Neural crest cell (in vitro differentiated cells): Measurements from ENCODE around the gene NUP160. TPM values are rescaled to one million over a fixed set of nuclear protein-coding genes. Genes with fewer than 3 reads are reported as not detected.
A peak's percentile ranks its signal among the peaks of the same experiment; 100 is the strongest.
"Not testable (repeated sequence)": the region's sequence is repeated elsewhere in the genome, so short reads cannot be mapped to it uniquely, and the experiment has no call there.

Experiments
- DNase-seq: peaks from one replicate; pipeline ENCODE4 v3.0.0; 2021; ENCODE audit warnings: low read depth, mixed read lengths, low spot score
- H3K27ac Mint-ChIP-seq: one replicate; pipeline ENCODE4 v1.8.0; 2021; ENCODE audit warnings: mild to moderate bottlenecking, mixed read lengths; ENCODE audit not compliant: unreplicated experiment
- H3K27me3 Mint-ChIP-seq: 2 replicates; pipeline ENCODE4 v1.8.0; 2021; ENCODE audit warnings: low read depth, mild to moderate bottlenecking, mixed read lengths
- H3K36me3 Mint-ChIP-seq: 2 replicates; pipeline ENCODE4 v1.8.0; 2021; ENCODE audit warnings: low read depth, mild to moderate bottlenecking, mixed read lengths
- H3K4me1 Mint-ChIP-seq: 2 replicates; pipeline ENCODE4 v1.8.0; 2021; ENCODE audit warnings: mixed read lengths
- H3K4me3 Mint-ChIP-seq: one replicate; pipeline ENCODE4 v1.8.0; 2021; ENCODE audit warnings: mild to moderate bottlenecking, mixed read lengths
- H3K9me3 Mint-ChIP-seq: 2 replicates; pipeline ENCODE4 v1.8.0; 2021; ENCODE audit warnings: mixed read lengths
- CTCF ChIP-seq: fragments of 200-600 bp; sonication (generic); conservative IDR thresholded peaks from 2 replicates; pipeline ENCODE4 v1.5.0; 2021; ENCODE audit warnings: antibody characterized with exemption, mild to moderate bottlenecking
- total RNA-seq: library from RNA; stranded (reverse); gene quantifications from 2 replicates; pipeline ENCODE4 v1.2.1, GENCODE V29; 2021

Gene NUP160
- total RNA-seq, 1 donor from 2014 or later, result 92.9 TPM

- Mint-ChIP-seq H3K4me1 (no peaks in the 10 kb centered on the region), H3K9me3 (no peaks in the 10 kb centered on the region), H3K4me3 (no peak overlapping the region), H3K27me3 (peaks cover 4% of the 10 kb centered on the region), H3K27ac (peak overlapping the region; percentile 14), H3K36me3 (peaks cover 5% of the 10 kb centered on the region)
- TF ChIP-seq CTCF, result no peak
- no peak for DNase-seq
Measured at GRCh38 chr11:47889714-47890441, 41.7 kb upstream of the NUP160 start.

- Mint-ChIP-seq H3K4me3 (no peak overlapping the region), H3K36me3 (peaks cover 3% of the 10 kb centered on the region), H3K9me3 (no peaks in the 10 kb centered on the region), H3K27ac (no peak overlapping the region), H3K27me3 (peaks cover 4% of the 10 kb centered on the region), H3K4me1 (no peaks in the 10 kb centered on the region)
- TF ChIP-seq CTCF, result no peak
- no peak for DNase-seq
Measured at GRCh38 chr11:47887910-47888569, 39.9 kb upstream of the NUP160 start.

- no peak for TF ChIP-seq CTCF
- Mint-ChIP-seq H3K27me3 (peaks cover 4% of the 10 kb centered on the region), H3K9me3 (no peaks in the 10 kb centered on the region), H3K36me3 (peaks cover 2% of the 10 kb centered on the region), H3K27ac (no peak overlapping the region), H3K4me1 (no peaks in the 10 kb centered on the region), H3K4me3 (no peak overlapping the region)
- no peak for DNase-seq
Measured at GRCh38 chr11:47886096-47886495, 37.9 kb upstream of the NUP160 start.

GRCh38 chr11:47882437-47882836 is 34.3 kb upstream of the NUP160 start:
- H3K4me3 Mint-ChIP-seq, H3K36me3 Mint-ChIP-seq, H3K9me3 Mint-ChIP-seq, DNase-seq, H3K27ac Mint-ChIP-seq, H3K27me3 Mint-ChIP-seq, H3K4me1 Mint-ChIP-seq: not testable (repeated sequence)

GRCh38 chr11:47881145-47881544 is 33.0 kb upstream of the NUP160 start:
- TF ChIP-seq CTCF, result no peak
- no peak for DNase-seq
- H3K27me3 Mint-ChIP-seq, result no peaks in the 10 kb centered on the region
- H3K4me3 Mint-ChIP-seq, result no peak overlapping the region
- H3K4me1 Mint-ChIP-seq, result no peaks in the 10 kb centered on the region
- peaks cover 3% of the 10 kb centered on the region for H3K9me3 Mint-ChIP-seq
- H3K36me3 Mint-ChIP-seq, result no peaks in the 10 kb centered on the region
- H3K27ac Mint-ChIP-seq, result no peak overlapping the region
